GM19099 (cell line): ENCODE measurements around the gene ANKRD55.

Source experiments
- POLR2A ChIP-seq: IDR thresholded peaks from 3 replicates; pipeline ENCODE4 v1.6.1; 2011; ENCODE audit warnings: low read depth; ENCODE audit not compliant: insufficient read length; ENCODE audit errors: extremely low read depth

The ANKRD55 gene

GRCh38 chr5:56055287-56055686, 177.8 kb downstream of the ANKRD55 start:
- no peak for TF ChIP-seq POLR2A

- no peak for TF ChIP-seq POLR2A
Measured at GRCh38 chr5:56054666-56055065, 178.5 kb downstream of the ANKRD55 start.

GRCh38 chr5:56053363-56053762, 179.8 kb downstream of the ANKRD55 start:
- no peak for TF ChIP-seq POLR2A

GRCh38 chr5:56052735-56053134, 180.4 kb downstream of the ANKRD55 start:
- no peak for TF ChIP-seq POLR2A

- no peak for TF ChIP-seq POLR2A
Measured at GRCh38 chr5:56050551-56051255, 182.4 kb downstream of the ANKRD55 start.
